ENCODE data around the gene SMIM29.
A peak's percentile ranks its signal among the peaks of the same experiment; 100 is the strongest.
"Not testable (repeated sequence)": the region's sequence is repeated elsewhere in the genome, so short reads cannot be mapped to it uniquely, and the experiment has no call there.

The SMIM29 gene

DNA sequence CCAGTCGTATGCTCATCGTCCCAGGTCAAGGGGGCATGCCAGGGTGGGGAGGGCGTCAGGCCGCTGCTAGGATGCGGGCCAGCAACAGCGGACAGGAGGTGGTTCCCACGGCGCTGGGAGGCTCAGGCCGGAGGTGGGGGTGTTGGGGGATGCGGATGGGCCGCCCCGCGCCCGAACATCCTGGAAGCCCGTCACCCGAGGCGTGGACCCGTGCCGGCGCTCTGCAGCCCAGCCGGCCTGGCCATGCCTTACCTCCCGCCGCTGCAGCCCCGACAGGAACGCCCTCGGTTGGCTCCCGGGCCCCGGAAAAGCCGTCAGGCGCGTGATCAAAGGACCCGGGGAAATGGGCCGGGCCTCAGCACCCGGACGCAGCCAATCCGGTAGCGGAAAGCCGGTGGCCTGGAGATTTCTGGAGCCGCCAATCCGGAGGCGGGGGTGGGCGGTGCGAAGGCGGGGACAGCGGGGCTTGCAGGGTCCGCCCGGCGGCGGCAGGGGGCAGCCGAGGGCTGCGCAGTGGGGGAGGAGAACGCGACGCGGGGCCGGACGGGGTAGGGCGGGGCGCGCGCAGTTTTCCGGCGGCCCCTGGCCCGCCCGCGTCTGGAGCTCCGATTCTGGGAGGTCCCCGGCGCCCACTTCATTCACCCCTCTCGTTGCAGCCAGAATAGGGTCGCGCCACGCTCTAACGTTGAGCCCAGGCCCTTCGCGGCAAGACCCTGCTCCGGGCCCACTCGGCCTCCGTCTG is at the start of gene SMIM29:
Gene SMIM29 (minus strand): TSS at position 280 of the 742 bp plus-strand sequence. CDS start 1,215 bp downstream, outside the sequence.
- DNase-seq: peak; percentile 99

DNA sequence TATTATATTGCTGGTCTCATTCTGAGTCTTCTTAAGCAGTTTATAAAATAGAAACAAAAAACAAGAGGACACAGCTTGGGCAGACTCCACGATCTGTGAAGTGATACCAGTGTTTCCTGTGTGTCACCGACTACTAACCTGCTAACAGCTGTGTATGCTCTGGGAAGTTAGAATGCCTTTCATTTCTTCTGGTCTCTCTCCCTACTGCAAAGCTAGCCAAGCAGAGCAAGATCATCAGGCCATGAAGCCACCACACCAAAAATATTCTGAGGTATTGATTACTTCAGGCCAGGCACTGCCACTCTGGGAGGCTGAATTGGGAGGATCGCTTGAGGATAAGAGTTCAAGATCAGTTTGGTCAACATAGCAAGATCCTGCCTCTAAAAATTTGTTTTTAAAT is 46.9 kb upstream of the SMIM29 start:
- no peak for DNase-seq

DNA sequence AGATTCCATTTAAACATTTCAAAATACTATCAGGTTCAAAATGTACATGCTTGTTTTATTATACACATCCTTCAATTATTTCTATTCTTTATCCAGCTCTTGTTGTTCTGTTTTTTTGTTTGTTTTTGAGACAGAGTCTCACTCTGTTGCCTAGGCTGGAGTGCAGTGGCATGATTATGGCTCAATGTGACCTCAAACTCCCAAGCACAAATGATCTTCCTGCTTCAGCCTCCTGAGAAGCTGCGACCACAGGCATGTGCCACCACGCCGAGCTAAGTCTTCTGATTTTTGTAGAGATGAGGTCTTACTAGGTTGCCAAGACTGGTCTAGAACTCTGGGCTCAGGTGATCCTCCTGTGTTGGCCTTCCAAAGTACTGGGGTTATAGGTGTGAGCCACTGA is 44.1 kb upstream of the SMIM29 start:
- DNase-seq: no peak

DNA sequence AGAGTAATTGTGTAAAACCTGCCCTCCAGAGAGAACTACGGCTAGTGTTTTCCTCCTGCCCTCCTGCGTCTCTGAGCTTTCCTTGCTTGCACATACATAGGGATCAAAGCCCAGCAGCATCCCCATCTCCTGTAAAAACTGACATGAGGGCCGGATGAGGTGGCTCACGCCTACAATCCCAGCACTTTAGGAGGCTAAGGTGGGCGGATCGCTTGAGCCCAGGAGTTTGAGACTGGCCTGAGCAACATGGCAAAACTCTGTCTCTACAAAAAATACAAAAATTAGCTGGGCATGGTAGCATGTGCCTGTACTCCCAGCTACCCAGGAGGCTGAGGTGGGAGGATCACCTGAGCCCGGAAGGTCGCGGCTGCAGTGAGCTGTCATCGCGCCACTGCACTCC is 40.3 kb upstream of the SMIM29 start:
- DNase-seq: no peak

DNA sequence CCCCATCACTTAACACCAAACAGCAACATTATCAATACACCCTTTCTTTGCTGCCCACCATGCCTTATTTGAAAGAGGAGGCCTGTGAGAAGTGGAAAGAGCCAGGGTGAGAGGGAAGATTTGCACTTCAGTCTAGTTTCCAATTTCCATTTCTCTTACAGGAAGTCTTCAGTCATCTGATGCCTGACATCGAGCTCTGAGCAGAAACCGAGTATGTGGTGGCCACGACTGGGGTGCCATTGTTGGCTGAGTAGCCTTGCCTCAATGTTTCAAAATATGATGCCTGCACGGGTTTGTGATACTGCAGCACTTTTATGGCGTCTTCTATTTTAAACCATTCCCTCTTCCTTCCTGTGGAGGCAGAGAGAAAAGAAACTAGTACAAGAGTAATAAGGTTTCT is 39.8 kb upstream of the SMIM29 start:
- no peak for DNase-seq

DNA sequence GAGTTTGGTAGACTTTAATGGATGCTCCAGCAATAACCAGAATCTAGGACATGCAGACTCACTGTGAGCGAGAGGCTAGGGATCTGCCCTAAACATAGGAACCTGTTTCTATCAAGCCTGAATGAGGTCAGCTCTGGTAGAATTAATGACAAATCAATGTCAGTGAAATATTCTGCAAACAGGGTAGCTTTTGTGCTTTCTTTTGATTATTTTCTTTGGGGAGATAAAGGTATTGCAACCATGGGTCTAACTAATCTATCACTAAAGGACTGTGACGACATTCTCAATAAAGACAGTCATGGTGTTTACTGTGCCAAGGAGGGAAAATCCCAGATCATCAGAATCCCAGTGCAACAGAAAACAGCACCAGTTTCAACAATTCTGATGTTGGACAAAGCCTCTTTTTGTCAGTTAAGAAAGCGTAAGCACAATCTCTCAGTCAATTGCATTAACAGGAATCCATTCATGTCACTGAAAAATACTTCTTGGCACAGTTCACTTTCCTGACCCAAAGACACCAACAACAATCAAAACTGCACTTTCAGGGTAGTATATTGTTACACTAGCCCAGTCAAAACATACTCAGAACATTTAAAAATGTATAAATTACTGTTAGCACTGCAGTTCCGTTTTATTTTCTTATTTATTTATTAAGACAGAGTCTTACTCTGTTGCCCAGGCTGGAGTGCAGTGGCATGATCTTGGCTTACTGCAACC is 36.8 kb upstream of the SMIM29 start:
- no peak for DNase-seq

DNA sequence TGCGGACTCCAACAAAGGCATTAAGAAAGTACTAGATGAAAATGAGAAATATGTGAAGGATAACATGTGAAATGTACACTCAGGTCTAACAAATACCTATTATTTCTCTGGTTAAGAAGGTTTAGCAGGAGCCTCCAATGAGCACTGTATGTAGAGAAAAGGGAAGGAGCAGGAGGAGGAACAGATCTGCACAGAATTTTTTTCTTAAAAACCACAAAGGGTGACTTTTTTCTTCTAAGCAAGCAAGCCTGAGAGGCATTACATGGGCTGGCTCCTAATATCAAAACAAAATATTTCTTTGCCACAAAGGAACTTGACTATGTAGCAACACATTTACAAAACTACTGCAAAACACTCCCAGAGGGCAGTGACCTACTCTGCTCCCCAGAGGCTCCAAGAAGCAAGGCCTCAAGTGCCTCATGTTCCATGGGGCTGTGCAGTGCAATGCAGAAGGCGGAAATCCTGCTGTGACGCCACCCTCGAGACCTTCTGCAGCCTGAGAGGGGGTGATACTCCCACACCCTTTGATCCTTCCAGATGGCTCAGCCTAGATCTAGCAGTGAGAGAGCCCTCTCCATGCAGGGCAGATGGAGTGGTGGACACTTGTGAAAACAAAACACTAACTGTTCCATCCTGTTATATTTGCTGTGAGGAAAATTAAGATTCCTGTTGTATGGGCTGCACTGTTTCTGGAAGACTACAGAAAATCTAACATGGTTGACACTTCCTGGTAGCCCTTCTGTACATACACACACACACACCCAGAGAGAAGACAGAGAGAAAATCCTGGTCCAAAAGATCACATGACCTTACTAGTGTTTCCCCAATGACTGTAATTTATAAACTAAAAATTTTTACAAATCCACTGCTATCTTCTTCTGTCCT is 36.0 kb upstream of the SMIM29 start:
- peak; percentile 9 for DNase-seq

DNA sequence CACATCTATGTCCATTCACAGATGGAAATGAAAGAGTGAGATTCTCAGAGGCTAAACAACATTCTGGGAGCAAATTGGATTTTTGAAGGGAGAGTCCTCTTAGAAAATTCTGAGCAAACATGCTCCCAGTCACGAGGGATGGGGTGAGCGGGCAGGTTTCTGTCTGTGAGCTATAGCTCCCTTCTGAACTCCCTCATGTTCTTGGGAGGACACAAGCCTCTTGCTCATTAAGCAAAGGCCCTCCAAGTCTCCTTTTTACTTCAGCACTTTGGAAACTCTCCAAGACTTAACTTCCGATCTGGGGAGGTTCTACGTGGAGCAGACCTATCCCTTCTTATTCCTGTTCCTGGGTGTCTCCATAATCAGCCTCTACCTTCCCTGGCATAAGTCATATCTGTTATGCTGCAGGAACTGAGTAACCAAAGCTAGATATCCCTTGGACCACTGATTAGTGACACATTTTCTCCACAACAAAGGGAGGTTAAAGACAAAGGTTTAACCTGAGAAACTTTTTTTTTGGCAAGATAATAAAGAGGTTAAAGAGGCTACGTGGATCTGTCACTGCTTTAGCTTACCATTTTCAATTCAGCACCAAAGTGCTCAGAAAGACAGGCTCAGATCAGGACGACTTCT is 33.0 kb upstream of the SMIM29 start:
- no peak for DNase-seq

DNA sequence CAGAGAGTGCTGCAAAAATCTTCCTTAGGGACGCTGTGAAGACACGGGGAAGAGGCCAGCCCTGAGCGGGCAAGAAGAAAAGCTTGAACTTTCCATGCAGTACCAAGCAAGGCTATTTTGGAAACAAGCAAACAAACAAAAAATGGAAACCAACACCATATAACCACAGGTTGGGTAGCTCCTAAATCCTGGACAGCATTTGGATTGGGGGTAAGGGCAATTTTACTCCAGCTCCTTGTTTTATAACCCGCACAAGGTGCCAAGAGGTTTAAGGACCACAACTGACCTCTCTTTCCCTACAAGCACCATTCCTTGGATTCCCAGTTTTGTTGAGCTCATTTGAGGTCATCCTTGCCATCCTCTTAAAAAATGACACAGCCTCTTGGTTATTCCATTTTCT is 31.4 kb upstream of the SMIM29 start:
- no peak for DNase-seq

DNA sequence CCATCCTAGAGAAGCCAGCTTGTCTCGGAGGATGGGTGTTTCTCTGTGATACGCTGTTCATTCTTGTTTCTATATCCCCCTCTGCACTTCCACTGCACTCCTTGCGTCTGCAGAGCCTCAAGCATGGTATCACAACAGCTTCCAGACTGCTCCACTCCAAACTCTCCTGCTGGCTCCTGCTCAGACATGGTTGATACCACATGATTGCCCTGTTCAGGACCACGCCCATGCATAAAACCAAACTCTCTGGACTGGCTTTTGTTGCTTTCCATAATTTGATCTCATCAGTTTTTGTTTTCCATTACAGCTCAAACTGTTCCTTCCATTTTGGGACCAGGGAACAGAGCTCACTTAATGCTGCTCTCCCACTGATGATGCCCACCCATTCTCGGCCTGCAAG is 30.0 kb upstream of the SMIM29 start:
- no peak for DNase-seq

DNA sequence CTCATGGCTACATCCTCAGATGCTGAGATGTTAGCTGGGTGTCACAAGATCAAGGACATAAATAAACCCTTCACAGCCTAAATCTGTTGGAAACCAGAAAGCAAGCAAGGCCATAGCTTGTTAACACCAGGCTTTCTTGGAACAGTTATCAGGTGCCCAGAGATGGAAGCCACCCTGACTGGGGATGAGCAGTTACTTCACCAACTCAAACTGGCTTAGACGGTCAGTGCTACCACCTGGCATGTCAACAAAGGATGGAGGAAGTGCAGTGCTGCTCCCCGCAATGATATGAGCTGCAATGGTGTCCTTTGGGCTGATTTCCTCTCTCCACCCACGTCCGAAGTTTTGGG is 28.9 kb upstream of the SMIM29 start:
- DNase-seq: no peak

DNA sequence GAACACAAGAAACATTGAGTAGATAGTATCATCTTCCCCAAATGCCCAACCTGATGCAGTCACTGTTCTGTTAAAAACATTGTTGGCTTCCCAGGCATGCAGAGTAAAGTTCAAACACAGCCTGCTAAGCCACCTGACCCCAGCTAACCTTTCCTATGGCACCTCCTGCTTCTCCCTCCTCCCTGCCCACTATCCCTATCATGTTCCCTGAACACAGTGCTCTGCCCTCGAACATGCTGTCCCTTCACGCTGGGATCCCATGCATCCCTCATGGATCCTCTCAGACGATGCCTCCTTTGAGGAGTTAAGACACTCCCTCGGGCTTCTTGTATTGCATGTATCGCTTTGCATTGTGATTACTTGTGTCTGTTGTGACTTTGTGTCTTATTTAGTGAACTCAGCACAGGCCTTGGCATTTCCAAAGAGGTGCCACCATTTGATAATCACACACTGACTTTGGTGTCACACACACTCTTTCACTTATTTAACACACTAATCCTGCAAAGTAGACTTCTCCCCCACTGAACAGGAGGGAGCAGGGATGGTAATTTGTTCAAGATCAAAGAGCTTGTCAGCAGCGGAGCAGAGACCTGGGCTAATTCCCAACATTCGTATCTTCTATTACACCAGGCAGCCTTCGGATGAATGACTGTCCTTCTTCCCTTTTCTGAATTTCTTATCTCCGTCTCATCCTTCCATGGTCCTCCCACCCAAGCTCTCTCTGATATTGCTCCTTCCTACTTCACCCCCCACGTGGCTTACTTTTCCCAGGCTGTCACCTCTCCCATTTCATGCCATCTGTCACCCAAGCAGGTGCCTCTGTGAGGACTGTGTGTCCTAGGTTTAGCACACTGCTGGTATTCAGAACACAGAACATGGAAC is 28.3 kb upstream of the SMIM29 start:
- no peak for DNase-seq

DNA sequence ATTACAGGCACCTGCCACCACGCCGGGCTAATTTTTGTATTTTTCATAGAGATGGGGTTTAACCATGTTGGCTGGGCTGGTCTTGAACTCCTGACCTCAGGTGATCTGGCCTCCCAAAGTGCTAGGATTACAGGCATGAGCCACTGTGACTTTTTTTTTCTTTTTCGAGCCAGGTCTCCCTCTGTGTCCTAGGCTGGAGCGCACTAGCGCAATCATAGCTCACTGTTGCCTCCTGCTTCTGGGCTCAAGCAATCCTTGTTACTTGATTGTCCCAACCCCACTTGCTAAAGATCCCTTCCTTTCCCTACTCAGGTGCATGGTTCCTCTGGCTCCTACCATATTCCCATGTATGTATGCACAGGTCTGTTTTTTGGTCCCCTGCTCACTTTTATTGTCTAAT is 27.4 kb upstream of the SMIM29 start:
- no peak for DNase-seq

DNA sequence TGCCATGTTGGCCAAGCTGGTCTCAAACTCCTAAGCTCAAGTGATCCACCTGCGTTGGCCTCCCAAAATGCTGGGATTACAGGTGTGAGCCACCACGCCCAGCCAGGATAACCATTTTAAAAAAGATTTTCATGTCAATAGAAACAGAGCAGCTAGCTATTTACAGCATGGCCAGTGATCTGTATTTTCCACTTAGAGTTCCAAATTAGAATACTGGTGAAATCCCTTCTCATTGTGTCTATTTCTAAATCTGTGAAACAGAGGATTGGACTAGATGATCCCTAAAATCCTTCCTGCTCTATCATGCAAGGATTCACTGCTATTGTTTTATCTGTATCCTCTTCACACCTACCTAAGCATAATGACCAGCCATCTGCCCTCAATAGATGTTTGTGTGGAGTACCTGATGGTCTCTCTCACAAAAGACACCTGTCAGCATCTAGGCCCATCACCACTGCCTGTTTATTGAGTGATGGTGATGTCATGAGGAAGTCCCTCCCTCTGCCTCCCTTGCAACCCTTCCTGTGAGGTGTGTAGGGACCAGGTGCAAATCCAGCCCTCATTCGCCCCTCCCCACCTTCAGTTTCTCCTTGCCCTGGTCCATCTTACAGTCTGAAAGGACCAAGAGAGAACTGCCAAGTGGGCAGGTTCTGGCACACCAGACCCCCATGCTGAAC is 26.5 kb upstream of the SMIM29 start:
- DNase-seq: no peak

DNA sequence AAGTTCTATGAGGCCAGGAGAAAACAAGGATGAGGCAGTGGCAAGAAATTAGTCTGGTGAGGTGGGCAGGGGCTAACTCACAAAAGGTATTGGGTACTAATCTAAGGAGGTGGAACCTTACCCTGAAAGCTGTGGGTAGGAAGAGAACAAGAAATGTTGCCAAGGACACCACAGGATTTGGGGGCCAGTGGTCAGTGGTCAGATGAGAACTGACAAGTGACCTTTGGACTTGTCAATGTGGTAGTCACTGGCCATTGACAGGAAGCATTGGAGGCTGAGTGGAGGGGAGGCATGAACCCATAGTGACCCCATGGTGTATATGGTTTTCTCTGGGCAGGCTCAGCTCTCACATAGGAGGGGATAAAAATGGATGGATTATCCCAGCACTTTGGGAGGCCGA is 25.3 kb upstream of the SMIM29 start:
- DNase-seq: no peak

DNA sequence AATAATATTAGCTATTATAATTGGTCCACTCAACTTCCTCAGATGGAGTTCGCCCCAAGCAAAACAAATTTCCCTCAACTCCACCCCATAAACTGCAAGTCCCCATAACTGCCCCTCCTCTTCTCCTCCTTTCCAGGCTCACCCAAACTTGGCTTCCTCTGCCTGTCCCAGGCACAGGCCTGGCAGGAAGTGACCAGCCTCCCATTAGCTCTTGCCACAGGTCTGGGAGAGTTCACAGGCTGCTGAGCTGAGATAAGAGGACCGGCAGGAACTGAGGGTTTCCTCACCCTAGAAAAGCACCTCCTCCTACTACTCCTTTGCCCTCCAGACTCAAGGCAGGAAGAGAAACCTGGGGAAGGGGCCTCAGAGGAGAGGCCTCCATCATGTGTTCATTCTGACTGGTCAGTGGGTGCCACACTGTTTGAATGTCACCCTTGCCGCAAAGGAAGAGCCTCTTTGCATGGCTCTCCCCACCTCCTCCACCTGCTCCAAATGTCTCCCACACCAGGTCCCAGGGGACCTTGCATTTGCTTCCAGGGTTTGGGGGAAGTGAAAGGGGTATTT is 24.5 kb upstream of the SMIM29 start:
- DNase-seq: no peak

DNA sequence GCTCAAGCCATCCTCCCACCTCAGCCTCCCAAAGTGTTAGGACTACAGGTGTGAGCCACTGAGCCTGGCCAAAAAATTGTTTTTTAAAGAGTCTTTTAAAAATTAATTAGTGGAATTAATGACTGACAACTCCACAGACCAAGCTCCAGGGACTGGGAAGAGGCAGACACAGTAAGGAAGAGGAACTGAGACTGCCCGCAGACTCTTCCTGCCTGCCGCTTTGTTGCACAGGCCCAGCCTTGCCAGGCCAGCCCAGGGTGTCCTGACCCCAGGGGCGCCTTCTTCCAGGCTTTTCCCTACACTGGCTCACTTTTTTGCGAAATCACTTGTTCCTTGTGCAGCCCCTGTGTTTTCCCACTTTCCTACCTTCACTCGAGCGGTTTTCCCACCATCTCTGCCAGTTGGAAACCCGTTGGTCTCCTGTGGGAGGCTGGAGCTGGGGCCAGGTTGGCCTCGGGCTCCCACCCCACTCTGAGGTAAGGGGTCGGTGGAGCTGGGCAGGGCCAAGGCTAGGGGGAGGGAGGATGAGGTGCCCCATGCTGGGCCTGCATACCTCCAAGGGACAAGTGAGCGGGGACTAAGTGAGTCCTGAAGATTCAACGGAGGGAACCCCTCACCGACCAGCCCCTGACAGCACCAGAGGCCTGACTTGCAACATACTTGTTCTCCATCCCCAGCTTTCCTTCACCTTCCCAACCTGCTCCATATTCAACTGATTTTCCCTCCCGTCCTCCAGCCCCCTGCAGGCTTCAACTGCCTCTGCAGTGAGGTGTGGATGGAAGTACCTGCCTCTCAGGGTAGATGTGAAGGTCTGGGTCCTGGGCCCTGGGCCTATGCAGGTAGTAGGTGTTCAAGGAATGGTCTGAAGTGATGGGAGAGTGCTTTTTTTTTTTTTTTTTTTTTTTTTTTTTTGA is 23.5 kb upstream of the SMIM29 start:
- DNase-seq: no peak

DNA sequence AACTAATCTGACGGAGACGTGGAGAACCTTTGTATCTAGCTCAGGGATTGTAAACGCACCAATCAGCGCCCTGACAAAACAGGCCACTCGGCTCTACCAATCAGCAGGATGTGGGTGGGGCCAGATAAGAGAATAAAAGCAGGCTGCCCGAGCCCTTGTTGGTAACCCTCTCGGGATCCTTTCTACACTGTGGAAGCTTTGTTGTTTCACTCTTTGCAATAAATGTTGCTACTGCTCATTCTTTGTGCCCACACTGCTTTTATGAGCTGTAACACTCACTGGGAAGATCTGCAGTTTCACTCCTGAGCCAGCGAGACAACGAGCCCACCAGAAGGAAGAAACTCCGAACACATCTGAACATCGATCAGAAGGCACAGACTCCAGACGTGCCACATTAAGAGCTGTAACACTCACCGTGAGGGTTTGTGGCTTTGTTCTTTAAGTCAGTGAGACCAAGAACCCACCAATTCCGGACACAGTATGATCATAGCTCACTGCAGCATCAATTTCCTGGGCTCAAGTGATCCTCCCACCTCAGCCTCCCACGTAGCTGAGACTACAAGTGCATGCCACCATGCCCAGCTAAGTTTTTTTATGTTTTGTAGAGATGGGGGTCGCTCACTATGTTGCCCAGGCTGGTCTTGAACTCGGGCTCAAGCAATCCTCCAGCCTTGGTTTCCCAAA is 21.0 kb upstream of the SMIM29 start:
- DNase-seq: not testable (repeated sequence)

DNA sequence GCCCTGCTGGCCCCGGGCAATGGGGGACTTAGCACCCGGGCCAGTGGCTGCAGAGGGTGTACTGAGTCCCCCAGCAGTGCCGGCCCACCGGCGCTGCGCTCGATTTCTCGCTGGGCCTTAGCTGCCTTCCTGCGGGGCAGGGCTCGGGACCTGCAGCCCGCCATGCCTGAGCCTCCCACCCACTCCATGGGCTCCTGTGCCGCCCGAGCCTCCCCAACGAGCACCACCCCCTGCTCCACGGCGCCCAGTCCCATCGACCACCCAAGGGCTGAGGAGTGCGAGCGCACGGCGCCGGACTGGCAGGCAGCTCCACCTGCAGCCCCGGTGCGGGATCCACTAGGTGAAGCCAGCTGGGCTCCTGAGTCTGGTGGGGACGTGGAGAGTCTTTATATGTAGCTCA is 20.3 kb upstream of the SMIM29 start:
- DNase-seq: not testable (repeated sequence)

All from CD4-positive, alpha-beta T cell treated with Interleukin-17A for 4 hours (primary cell).